ENCODE results near the gene NINL.

DNA sequence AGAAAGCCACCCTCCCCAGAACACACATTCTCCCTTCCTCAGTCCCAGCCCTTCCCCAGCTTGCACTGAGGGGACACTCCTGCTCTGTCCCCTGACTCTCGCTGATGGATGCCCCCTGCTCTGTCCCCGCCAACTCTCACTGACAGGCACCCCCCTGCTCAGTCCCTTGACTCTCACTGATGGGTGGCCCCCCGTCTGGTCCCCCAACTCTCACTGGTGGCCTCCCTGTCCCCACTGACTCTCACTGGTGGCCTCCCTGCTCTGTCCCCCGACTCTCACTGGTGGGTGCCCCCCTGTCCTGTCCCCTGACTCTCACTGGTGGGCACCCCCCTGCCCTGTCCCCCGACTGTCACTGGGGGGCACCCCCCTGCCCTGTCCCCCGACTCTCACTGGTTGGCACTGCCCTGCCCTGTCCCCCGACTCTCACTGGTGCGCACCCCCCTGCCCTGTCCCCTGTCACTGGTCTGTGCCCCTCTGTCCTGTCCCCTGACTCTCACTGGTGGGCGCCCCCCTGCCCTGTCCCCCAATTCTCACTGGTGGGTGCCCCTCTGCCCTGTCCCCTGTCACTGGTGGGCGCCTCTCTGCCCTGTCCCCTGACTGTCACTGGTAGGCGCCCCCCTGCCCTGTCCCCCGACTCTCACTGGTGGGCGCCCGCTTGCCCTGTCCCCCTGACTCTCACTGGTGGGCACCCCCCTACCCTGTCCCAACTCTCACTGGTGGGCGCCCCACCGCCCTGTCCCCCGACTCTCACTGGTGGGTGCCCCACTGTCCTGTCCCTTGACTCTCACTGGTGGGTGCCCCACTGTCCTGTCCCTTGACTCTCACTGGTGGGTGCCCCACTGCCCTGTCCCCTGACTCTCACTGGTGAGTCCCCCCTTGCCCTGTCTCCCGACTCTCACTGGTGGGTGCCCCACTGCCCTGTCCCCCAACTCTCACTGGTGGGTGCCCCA, 116.9 kb downstream of the NINL start:
- TF ChIP-seq, protein P1, sequence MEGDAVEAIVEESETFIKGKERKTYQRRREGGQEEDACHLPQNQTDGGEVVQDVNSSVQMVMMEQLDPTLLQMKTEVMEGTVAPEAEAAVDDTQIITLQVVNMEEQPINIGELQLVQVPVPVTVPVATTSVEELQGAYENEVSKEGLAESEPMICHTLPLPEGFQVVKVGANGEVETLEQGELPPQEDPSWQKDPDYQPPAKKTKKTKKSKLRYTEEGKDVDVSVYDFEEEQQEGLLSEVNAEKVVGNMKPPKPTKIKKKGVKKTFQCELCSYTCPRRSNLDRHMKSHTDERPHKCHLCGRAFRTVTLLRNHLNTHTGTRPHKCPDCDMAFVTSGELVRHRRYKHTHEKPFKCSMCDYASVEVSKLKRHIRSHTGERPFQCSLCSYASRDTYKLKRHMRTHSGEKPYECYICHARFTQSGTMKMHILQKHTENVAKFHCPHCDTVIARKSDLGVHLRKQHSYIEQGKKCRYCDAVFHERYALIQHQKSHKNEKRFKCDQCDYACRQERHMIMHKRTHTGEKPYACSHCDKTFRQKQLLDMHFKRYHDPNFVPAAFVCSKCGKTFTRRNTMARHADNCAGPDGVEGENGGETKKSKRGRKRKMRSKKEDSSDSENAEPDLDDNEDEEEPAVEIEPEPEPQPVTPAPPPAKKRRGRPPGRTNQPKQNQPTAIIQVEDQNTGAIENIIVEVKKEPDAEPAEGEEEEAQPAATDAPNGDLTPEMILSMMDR (optimal IDR thresholded peaks at IDR 0.05 in 1 of 3, IDR thresholded peaks at IDR 0.05 in 1 of 3, conservative IDR thresholded peaks at IDR 0.05 in 1 of 3; ENCODE audit: extremely low read depth in 1 of 3, insufficient read depth in 2 of 3, low read length in 3 of 3): no peak
- TF ChIP-seq EZH2 (IDR thresholded peaks at IDR 0.05; ENCODE audit: low read length): no peak
